HL-60 (cell line): Measurements from ENCODE around the gene CASP7.

Experiments used
- DNase-seq, 2 experiments: peaks; one replicate each; pipeline ENCODE4 v3.0.0-alpha.2; 2010 to 2020; ENCODE audit warnings: low read depth in 1 of 2, low spot score in 1 of 2
- H3K27ac ChIP-seq: fragments of 250-450 bp; sonication (Bioruptor Pico); replicated peaks from 2 replicates; pipeline ENCODE4 v1.5.1; 2020; ENCODE audit warnings: mild to moderate bottlenecking, moderate library complexity
- H3K27me3 ChIP-seq: fragments of 250-450 bp; sonication (Bioruptor Pico); 2 replicates; pipeline ENCODE4 v1.5.1; 2021; ENCODE audit warnings: mild to moderate bottlenecking, moderate library complexity; ENCODE audit not compliant: insufficient read depth, poor library complexity, severe bottlenecking
- H3K4me3 ChIP-seq: replicated peaks from 2 replicates; pipeline ENCODE4 v1.5.1; 2011; ENCODE audit warnings: mild to moderate bottlenecking, control low read depth, low read length; ENCODE audit not compliant: insufficient read depth
- GABPA ChIP-seq: IDR thresholded peaks from 2 replicates; pipeline ENCODE4 v1.6.1; 2012; ENCODE audit warnings: low read depth
- POLR2AphosphoS5 ChIP-seq: IDR thresholded peaks from 2 replicates; pipeline ENCODE4 v1.6.1; 2012; ENCODE audit warnings: low read depth
- SPI1 ChIP-seq: IDR thresholded peaks from 2 replicates; pipeline ENCODE4 v1.6.1; 2012; ENCODE audit warnings: low read depth, mild to moderate bottlenecking, borderline replicate concordance
- TF ChIP-seq, protein P1 (sequence below): IDR thresholded peaks from one replicate; pipeline ENCODE4 v1.5.1; 2011; ENCODE audit warnings: low read length, control low read depth, inconsistent platforms; ENCODE audit not compliant: insufficient read depth
- TF ChIP-seq, protein P2 (sequence below): IDR thresholded peaks from 2 replicates; pipeline ENCODE4 v1.6.1; 2012; ENCODE audit warnings: low read depth; ENCODE audit not compliant: insufficient replicate concordance

The CASP7 gene

DNA sequence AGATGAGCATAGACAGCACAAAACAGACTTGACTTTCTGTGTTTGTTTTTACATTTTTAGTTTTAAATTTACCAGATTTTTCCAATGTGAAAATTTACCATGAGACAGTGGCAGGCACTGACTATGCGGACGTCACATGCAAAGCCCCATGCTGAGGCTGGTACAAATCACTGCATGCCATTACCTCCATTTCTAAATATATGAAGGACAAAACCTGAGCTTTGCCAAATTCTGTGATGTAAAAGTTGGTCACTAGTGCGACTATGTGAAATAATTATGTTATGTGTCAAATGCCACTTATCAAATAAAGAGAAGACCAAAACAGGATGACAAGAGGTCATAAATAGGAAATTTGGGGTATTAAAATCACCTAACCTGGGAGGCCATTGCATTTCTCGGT is 38.0 kb upstream of the CASP7 start:
- H3K27me3 ChIP-seq = no peaks in the 10 kb centered on the region
- no peak for DNase-seq

DNA sequence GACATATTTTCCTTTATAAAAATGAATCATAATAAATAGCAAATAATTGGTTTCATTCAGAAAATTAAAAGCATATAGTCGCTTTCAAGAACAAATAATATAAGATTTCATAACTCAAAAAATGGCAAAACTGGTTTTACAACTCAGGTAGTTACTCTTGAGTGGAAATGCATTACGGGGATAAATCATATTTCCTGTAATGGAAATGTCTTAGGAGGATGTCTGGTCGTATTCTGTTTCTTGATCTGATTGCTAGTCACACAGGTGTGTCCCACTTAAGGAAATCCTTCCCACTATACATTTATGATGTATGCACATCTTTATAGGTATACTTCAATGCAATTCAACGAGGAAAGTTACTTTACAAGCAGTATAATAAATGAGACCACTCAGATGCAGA is 36.5 kb upstream of the CASP7 start:
- no peak for DNase-seq
- Histone ChIP-seq H3K27ac (no peak overlapping the region), H3K4me3 (no peak overlapping the region), H3K27me3 (no peaks in the 10 kb centered on the region)
- TF ChIP-seq, protein P1, sequence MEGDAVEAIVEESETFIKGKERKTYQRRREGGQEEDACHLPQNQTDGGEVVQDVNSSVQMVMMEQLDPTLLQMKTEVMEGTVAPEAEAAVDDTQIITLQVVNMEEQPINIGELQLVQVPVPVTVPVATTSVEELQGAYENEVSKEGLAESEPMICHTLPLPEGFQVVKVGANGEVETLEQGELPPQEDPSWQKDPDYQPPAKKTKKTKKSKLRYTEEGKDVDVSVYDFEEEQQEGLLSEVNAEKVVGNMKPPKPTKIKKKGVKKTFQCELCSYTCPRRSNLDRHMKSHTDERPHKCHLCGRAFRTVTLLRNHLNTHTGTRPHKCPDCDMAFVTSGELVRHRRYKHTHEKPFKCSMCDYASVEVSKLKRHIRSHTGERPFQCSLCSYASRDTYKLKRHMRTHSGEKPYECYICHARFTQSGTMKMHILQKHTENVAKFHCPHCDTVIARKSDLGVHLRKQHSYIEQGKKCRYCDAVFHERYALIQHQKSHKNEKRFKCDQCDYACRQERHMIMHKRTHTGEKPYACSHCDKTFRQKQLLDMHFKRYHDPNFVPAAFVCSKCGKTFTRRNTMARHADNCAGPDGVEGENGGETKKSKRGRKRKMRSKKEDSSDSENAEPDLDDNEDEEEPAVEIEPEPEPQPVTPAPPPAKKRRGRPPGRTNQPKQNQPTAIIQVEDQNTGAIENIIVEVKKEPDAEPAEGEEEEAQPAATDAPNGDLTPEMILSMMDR = no peak
- TF ChIP-seq GABPA (no peak), POLR2AphosphoS5 (no peak), SPI1 (no peak)
- TF ChIP-seq, protein P2, sequence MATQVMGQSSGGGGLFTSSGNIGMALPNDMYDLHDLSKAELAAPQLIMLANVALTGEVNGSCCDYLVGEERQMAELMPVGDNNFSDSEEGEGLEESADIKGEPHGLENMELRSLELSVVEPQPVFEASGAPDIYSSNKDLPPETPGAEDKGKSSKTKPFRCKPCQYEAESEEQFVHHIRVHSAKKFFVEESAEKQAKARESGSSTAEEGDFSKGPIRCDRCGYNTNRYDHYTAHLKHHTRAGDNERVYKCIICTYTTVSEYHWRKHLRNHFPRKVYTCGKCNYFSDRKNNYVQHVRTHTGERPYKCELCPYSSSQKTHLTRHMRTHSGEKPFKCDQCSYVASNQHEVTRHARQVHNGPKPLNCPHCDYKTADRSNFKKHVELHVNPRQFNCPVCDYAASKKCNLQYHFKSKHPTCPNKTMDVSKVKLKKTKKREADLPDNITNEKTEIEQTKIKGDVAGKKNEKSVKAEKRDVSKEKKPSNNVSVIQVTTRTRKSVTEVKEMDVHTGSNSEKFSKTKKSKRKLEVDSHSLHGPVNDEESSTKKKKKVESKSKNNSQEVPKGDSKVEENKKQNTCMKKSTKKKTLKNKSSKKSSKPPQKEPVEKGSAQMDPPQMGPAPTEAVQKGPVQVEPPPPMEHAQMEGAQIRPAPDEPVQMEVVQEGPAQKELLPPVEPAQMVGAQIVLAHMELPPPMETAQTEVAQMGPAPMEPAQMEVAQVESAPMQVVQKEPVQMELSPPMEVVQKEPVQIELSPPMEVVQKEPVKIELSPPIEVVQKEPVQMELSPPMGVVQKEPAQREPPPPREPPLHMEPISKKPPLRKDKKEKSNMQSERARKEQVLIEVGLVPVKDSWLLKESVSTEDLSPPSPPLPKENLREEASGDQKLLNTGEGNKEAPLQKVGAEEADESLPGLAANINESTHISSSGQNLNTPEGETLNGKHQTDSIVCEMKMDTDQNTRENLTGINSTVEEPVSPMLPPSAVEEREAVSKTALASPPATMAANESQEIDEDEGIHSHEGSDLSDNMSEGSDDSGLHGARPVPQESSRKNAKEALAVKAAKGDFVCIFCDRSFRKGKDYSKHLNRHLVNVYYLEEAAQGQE = no peak

More for the DNA sequence above, 38.0 kb upstream of the CASP7 start:
- H3K4me3 ChIP-seq = no peak overlapping the region
- TF ChIP-seq POLR2AphosphoS5 (no peak), SPI1 (no peak), GABPA (no peak)
- TF ChIP-seq, protein P1 = no peak
- TF ChIP-seq, protein P2 = no peak
- H3K27ac ChIP-seq = no peak overlapping the region

DNA sequence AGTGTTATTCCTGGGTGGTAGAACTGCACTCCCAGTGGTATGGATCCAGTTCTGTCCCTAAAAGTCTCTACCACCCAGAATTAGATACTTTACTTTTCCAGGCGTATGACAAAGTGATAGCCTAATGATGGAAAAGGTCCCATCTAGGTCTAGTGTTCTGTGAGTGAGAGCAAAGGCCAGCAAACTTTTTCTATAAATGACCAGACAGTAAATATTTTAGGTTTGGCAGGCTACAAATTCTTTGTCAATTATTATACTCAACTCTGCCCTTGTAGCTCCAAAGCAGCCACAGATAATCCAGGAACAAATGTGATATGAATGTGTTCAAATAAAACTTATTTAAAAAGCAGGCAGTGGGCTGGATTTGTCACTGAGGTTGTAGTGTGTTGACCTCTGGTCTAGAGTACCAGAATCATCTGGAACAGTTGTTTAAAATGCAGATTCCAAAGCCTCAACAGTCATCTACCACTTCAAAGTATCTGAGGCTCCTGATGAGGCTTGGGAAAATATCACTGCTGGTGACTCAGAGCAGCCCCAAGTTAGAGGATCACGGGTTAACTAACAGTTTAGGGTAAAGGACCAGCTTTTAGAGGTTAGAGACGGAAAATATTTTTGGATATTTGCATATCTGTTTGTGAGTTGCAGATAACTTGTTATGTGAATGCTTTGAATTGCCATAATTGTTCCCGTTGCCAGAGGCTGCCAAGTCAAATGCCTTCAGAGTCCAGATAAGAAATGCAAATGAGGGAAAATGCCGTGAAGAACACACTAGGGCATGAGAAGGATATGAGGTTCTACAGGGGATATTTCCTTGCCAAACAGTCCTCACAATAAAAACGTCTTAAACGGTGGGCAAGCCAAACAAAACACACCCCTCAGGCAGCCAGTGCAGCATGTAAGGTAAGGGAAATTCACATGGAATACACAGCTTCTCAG is 35.3 kb upstream of the CASP7 start:
- H3K4me3 ChIP-seq = no peak overlapping the region
- no peaks in the 10 kb centered on the region for H3K27me3 ChIP-seq
- H3K27ac ChIP-seq = no peak overlapping the region
- TF ChIP-seq GABPA (no peak), SPI1 (no peak), POLR2AphosphoS5 (no peak)
- TF ChIP-seq, protein P2 = no peak
- TF ChIP-seq, protein P1 = no peak
- no peak for DNase-seq
